ENCODE measurements around the gene KIAA0513.

GRCh38 chr16:85078226-85078625 lies 50.6 kb downstream of the KIAA0513 start:
- TF ChIP-seq CTCF (IDR thresholded peaks at IDR 0.05; ENCODE audit: borderline replicate concordance, extremely low read depth, low read length, poor library complexity, severe bottlenecking) (no peak), EZH2 (IDR thresholded peaks at IDR 0.05; ENCODE audit: borderline replicate concordance, low read depth, low read length, severe bottlenecking) (no peak)

All from DND-41 (cell line).